Endodermal cell (in vitro differentiated cells): ENCODE data around the gene GLB1L. TPM values are rescaled to one million over a fixed set of nuclear protein-coding genes. Genes with fewer than 3 reads are reported as not detected.

Experiments
- DNase-seq: peaks from one replicate; pipeline ENCODE4 v3.0.0-alpha.2; 2017
- H3K27ac ChIP-seq: 2 replicates; pipeline ENCODE4 v1.5.1; 2013; ENCODE audit warnings: mild to moderate bottlenecking, low read depth, low read length, moderate library complexity
- H3K27me3 ChIP-seq: 2 replicates; pipeline ENCODE4 v1.6.1; 2013; ENCODE audit warnings: mild to moderate bottlenecking, low read length, moderate library complexity; ENCODE audit not compliant: insufficient read depth, control insufficient read depth, poor library complexity, severe bottlenecking
- H3K36me3 ChIP-seq: 2 replicates; pipeline ENCODE4 v1.7.0; 2013; ENCODE audit warnings: mild to moderate bottlenecking, low read length, moderate library complexity; ENCODE audit not compliant: control insufficient read depth, insufficient read depth
- H3K4me1 ChIP-seq: one replicate; pipeline ENCODE4 v1.7.0; 2013; ENCODE audit warnings: low read length; ENCODE audit not compliant: control insufficient read depth, insufficient read depth
- H3K4me3 ChIP-seq: 2 replicates; pipeline ENCODE4 v1.5.1; 2013; ENCODE audit warnings: mild to moderate bottlenecking, low read length, moderate library complexity
- H3K9ac ChIP-seq: 2 replicates; pipeline ENCODE4 v1.6.1; 2013; ENCODE audit warnings: mild to moderate bottlenecking, low read length, moderate library complexity; ENCODE audit not compliant: poor library complexity, severe bottlenecking; ENCODE audit errors: extremely low read depth
- H3K9me3 ChIP-seq: 2 replicates; pipeline ENCODE4 v1.6.1; 2013; ENCODE audit warnings: mild to moderate bottlenecking, low read length, moderate library complexity; ENCODE audit not compliant: control insufficient read depth
- H3K27ac Mint-ChIP-seq: 2 replicates; pipeline ENCODE4 v1.8.0; 2020; ENCODE audit warnings: mixed read lengths
- H3K27me3 Mint-ChIP-seq: 2 replicates; pipeline ENCODE4 v1.8.0; 2021; ENCODE audit warnings: mild to moderate bottlenecking, mixed read lengths; ENCODE audit not compliant: insufficient read depth
- H3K36me3 Mint-ChIP-seq: 2 replicates; pipeline ENCODE4 v1.8.0; 2020; ENCODE audit warnings: low read depth, mixed read lengths
- H3K4me1 Mint-ChIP-seq: 2 replicates; pipeline ENCODE4 v1.8.0; 2020; ENCODE audit warnings: mixed read lengths
- H3K4me3 Mint-ChIP-seq: 2 replicates; pipeline ENCODE4 v1.8.0; 2020; ENCODE audit warnings: mild to moderate bottlenecking, moderate library complexity, mixed read lengths
- H3K9me3 Mint-ChIP-seq: 2 replicates; pipeline ENCODE4 v1.8.0; 2020; ENCODE audit warnings: mild to moderate bottlenecking, mixed read lengths
- CTCF ChIP-seq: fragments of 200-600 bp; sonication (generic); conservative IDR thresholded peaks from 2 replicates; pipeline ENCODE4 v1.5.0; 2021; ENCODE audit warnings: antibody characterized with exemption, mild to moderate bottlenecking
- WGBS, 2 experiments: methylation state at CpG; one replicate each; pipeline versions ENCODE4 v1.1.5 to v1.1.7; 2013; ENCODE audit warnings: missing lambda C conversion rate in 2 of 2, mixed read lengths in 1 of 2; ENCODE audit not compliant: insufficient coverage in 1 of 2, insufficient read length in 1 of 2; 5-methylcytosine and 5-hydroxymethylcytosine counted together
- microRNA-seq: library from miRNA; unstranded; fragments of <30 nt; microRNA quantifications from one replicate; pipeline ENCODE4 v1.2.0, GENCODE V29; 2020; ENCODE audit warnings: borderline microRNAs expressed
- total RNA-seq, 2 donors: library from RNA; stranded (reverse); fragmentation: NEBNext Ultra II Directional in 1 of 2; extraction: Animal tissue kit (Norgen Biotek cat#: 25700) in 1 of 2; gene quantifications; 2 replicates in 1 of 2; 3 replicates in 1 of 2; pipeline ENCODE4 v1.2.1, GENCODE V29; 2021

Gene GLB1L
- total RNA-seq, 2 donors from 2014 or later = 9.7 to 13.8 TPM

GRCh38 chr2:219186754-219187456 is 58.3 kb downstream of the GLB1L start:
- TF ChIP-seq CTCF = no peak
- Mint-ChIP-seq H3K4me3 (no peak overlapping the region), H3K27me3 (no peaks in the 10 kb centered on the region), H3K4me1 (no peaks in the 10 kb centered on the region), H3K9me3 (no peaks in the 10 kb centered on the region), H3K36me3 (peaks cover 16% of the 10 kb centered on the region), H3K27ac (no peak overlapping the region)
- no peak overlapping the region for H3K9ac ChIP-seq
- H3K27me3 ChIP-seq = no peaks in the 10 kb centered on the region
- peaks cover 23% of the 10 kb centered on the region for H3K36me3 ChIP-seq
- WGBS, 2 experiments = 89 to 98% methylated on average over 6 to 7 of the region's 7 CpGs
- H3K4me3 ChIP-seq = no peak overlapping the region
- no peak for DNase-seq
- H3K9me3 ChIP-seq = no peaks in the 10 kb centered on the region
- no peak overlapping the region for H3K27ac ChIP-seq
- no peaks in the 10 kb centered on the region for H3K4me1 ChIP-seq

Small RNAs within 50 kb of the gene (microRNA-seq; reads per million reads assigned to microRNA genes)
- gene MIR153-1 = not detected

Other genes with a start within 250 kb of the GLB1L start
- 1 to 10 TPM in 1 of 2 donors, under 1 TPM in 1; 0.84 to 1.5 TPM for gene CFAP65, start 203.9 kb downstream of the GLB1L start, total RNA-seq
- gene IHH, start 184.5 kb downstream of the GLB1L start, total RNA-seq = 10 to 100 TPM in 1 of 2 donors, 1 to 10 TPM in 1; 2.1 to 10.3 TPM
- gene NHEJ1, start 84.6 kb downstream of the GLB1L start, total RNA-seq = 10 to 100 TPM; 16.2 to 27.4 TPM
- 1 to 10 TPM in 1 of 2 donors, under 1 TPM in 1; 0.46 to 1.9 TPM for gene SLC23A3, start 75.4 kb downstream of the GLB1L start, total RNA-seq
- gene CNPPD1, start 68.5 kb downstream of the GLB1L start, total RNA-seq = 10 to 100 TPM; 27.7 to 33.2 TPM
- gene RETREG2, start 67.2 kb downstream of the GLB1L start, total RNA-seq = 10 to 100 TPM; 67.0 to 73.4 TPM
- 10 to 100 TPM; 21.7 to 22.5 TPM for gene ZFAND2B, start 38.7 kb downstream of the GLB1L start, total RNA-seq
- 10 to 100 TPM; 39.1 to 76.0 TPM for gene ABCB6, start 26.5 kb downstream of the GLB1L start, total RNA-seq
- 10 to 100 TPM; 45.4 to 45.7 TPM for gene ATG9A, start 15.8 kb downstream of the GLB1L start, total RNA-seq
- gene ANKZF1, start 15.6 kb downstream of the GLB1L start, total RNA-seq = 10 to 100 TPM; 50.9 to 56.3 TPM
- gene STK16, start within 50 bp of the GLB1L start, total RNA-seq = 10 to 100 TPM; 27.3 to 37.7 TPM
- gene TUBA4B, start 7.8 kb upstream of the GLB1L start, total RNA-seq = not detected
- gene TUBA4A, start 8.5 kb upstream of the GLB1L start, total RNA-seq = 1 to 10 TPM; 4.0 to 9.5 TPM
- 10 to 100 TPM; 61.9 to 80.9 TPM for gene DNAJB2, start 33.9 kb upstream of the GLB1L start, total RNA-seq
- gene PTPRN, start 64.0 kb upstream of the GLB1L start, total RNA-seq = 1 to 10 TPM in 1 of 2 donors, under 1 TPM in 1; 0.44 to 1.1 TPM
- not detected for gene RESP18, start 87.3 kb upstream of the GLB1L start, total RNA-seq
- 10 to 100 TPM; 54.6 to 76.1 TPM for gene DNPEP, start 142.5 kb upstream of the GLB1L start, total RNA-seq
- gene DES, start 172.9 kb upstream of the GLB1L start, total RNA-seq = 1 to 10 TPM; 1.1 to 3.5 TPM
- 10 to 100 TPM; 23.1 to 29.8 TPM for gene SPEG, start 189.4 kb upstream of the GLB1L start, total RNA-seq